ENCODE results near the gene QRFP.

- TF ChIP-seq CTCF (IDR thresholded peaks at IDR 0.05; ENCODE audit: control extremely low read depth in 1 of 3, insufficient read depth in 1 of 3, low read depth in 1 of 3, low read length in 3 of 3) (no peak), TAF7 (optimal IDR thresholded peaks at IDR 0.05; ENCODE audit: borderline replicate concordance, low read depth, low read length) (no peak), RAD21 (IDR thresholded peaks at IDR 0.05 in 1 of 2, conservative IDR thresholded peaks at IDR 0.05 in 1 of 2; ENCODE audit: low read depth in 2 of 2, low read length in 2 of 2) (no peak), CREB1 (IDR thresholded peaks at IDR 0.05) (no peak), TAF1 (IDR thresholded peaks at IDR 0.05; ENCODE audit: low read depth, low read length) (no peak), E2F6 (IDR thresholded peaks at IDR 0.05) (no peak)
Measured at GRCh38 chr9:130882696-130883225, 13.9 kb downstream of the QRFP start.

All from H1 (cell line).